ENCODE results near the gene AGO1.
A peak's percentile ranks its signal among the peaks of the same experiment; 100 is the strongest.
"Not testable (repeated sequence)": the region's sequence is repeated elsewhere in the genome, so short reads cannot be mapped to it uniquely, and the experiment has no call there.

The AGO1 gene

GRCh38 chr1:35885961-35886558, 3.1 kb downstream of the AGO1 start:
- H3K4me3 ChIP-seq, result no peak overlapping the region
- no peak for TF ChIP-seq Cebpa-rat (IDR thresholded peaks at IDR 0.05)
- H3K4me1 ChIP-seq, result peaks cover 40% of the 10 kb centered on the region
- H3K9ac ChIP-seq, result peak overlapping the region; percentile 57
- H3K4me2 ChIP-seq, result peak overlapping the region; percentile 56
- peaks cover 66% of the 10 kb centered on the region for H4K20me1 ChIP-seq
- H3K27me3 ChIP-seq, result no peaks in the 10 kb centered on the region
- H3K36me3 ChIP-seq, result peaks cover 30% of the 10 kb centered on the region
- peak overlapping the region; percentile 41; the same call in 1 of the 2 replicates for H3K27ac ChIP-seq
- H3K9me3 ChIP-seq, result no peaks in the 10 kb centered on the region

DNA sequence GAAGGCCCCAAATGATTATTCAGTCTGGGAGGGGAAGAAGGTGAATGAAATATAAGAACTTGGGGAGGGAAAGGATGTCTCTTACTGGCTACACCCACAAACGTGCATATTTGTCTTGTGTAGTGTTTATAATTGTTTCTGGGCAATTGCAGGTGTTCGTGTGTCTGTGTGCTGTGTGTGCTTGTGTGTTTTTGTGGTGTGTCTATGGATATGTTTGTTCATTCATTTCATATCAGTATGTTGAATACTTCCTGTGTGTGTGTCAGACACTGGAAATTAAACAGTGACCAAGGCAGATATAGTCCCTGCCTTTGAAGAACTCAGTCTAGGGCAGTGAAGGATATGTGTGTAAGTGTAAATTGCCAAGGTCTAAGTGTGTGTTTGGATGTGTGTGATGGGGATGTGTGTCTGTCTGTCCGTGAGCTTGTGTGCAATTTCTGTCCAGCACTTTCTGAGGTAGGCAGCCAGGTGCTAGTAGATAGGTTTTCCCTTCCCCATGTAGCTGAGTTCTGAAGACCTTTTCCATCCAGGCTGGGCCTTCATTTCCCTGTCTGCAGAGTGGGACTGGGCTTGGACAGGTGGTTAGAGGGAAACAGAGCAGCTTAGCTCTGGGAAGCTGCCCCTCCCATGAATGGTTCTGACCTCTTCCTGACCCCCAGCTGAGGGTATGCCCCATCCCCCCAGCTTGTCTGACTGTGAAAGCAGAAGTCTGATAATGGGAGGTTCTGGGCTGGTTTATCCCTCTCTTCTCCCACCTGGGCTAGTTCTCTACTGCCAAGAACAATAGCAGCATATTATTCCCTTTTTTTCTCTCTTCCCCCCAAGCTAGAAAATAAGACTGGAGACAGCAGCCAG, 3.8 kb downstream of the AGO1 start:
- Histone ChIP-seq H3K27ac (no peak overlapping the region), H3K4me3 (no peak overlapping the region), H3K9me3 (no peaks in the 10 kb centered on the region), H3K4me2 (peak overlapping the region; percentile 56), H3K27me3 (no peaks in the 10 kb centered on the region), H3K9ac (peak overlapping the region; percentile 57), H4K20me1 (peaks cover 68% of the 10 kb centered on the region), H3K4me1 (peaks cover 40% of the 10 kb centered on the region), H3K36me3 (peaks cover 37% of the 10 kb centered on the region)
- TF ChIP-seq Cebpa-rat (IDR thresholded peaks at IDR 0.05), result no peak

DNA sequence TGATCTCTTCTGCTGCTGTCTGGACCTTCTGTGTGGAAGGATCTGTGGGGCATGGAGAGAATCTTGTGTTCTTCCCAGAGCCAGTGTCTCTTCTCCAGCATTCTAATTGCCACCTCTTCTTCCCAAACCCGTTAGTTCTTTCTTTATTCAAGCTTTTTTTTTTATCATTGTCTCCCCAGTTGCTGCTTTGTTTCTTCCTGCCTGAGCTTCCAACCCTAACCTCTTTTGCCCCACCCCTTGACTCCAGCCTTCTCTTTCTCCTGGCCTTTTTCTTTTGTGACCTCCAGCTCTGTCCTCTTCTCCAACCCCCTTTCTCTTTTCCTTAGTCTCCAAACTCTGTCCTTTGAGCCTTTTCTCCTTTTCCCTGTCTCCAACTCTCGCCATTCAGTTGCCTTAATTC, 4.5 kb downstream of the AGO1 start:
- no peak overlapping the region for H3K4me3 ChIP-seq
- no peak for TF ChIP-seq Cebpa-rat (IDR thresholded peaks at IDR 0.05)
- H3K4me2 ChIP-seq, result peak overlapping the region; percentile 56
- peaks cover 68% of the 10 kb centered on the region for H4K20me1 ChIP-seq
- H3K9me3 ChIP-seq, result no peaks in the 10 kb centered on the region
- H3K27me3 ChIP-seq, result no peaks in the 10 kb centered on the region
- no peak overlapping the region for H3K27ac ChIP-seq
- H3K9ac ChIP-seq, result no peak overlapping the region
- peaks cover 39% of the 10 kb centered on the region for H3K4me1 ChIP-seq
- H3K36me3 ChIP-seq, result peaks cover 44% of the 10 kb centered on the region

- Histone ChIP-seq H3K4me3 (no peak overlapping the region), H3K36me3 (peaks cover 52% of the 10 kb centered on the region), H3K27ac (no peak overlapping the region), H3K4me1 (peaks cover 38% of the 10 kb centered on the region), H3K9me3 (no peaks in the 10 kb centered on the region), H3K27me3 (no peaks in the 10 kb centered on the region), H4K20me1 (peaks cover 72% of the 10 kb centered on the region), H3K4me2 (no peak overlapping the region), H3K9ac (no peak overlapping the region)
- TF ChIP-seq Cebpa-rat (IDR thresholded peaks at IDR 0.05), result no peak
Observed at GRCh38 chr1:35888255-35888654, 5.2 kb downstream of the AGO1 start.

- H3K4me2 ChIP-seq, H3K27ac ChIP-seq, H3K9me3 ChIP-seq, H3K9ac ChIP-seq, H3K27me3 ChIP-seq, H3K4me3 ChIP-seq: not testable (repeated sequence)
- Histone ChIP-seq H3K36me3 (peaks cover 59% of the 10 kb centered on the region), H4K20me1 (peaks cover 77% of the 10 kb centered on the region), H3K4me1 (peaks cover 44% of the 10 kb centered on the region)
Observed at GRCh38 chr1:35888981-35889380, 6.0 kb downstream of the AGO1 start.

DNA sequence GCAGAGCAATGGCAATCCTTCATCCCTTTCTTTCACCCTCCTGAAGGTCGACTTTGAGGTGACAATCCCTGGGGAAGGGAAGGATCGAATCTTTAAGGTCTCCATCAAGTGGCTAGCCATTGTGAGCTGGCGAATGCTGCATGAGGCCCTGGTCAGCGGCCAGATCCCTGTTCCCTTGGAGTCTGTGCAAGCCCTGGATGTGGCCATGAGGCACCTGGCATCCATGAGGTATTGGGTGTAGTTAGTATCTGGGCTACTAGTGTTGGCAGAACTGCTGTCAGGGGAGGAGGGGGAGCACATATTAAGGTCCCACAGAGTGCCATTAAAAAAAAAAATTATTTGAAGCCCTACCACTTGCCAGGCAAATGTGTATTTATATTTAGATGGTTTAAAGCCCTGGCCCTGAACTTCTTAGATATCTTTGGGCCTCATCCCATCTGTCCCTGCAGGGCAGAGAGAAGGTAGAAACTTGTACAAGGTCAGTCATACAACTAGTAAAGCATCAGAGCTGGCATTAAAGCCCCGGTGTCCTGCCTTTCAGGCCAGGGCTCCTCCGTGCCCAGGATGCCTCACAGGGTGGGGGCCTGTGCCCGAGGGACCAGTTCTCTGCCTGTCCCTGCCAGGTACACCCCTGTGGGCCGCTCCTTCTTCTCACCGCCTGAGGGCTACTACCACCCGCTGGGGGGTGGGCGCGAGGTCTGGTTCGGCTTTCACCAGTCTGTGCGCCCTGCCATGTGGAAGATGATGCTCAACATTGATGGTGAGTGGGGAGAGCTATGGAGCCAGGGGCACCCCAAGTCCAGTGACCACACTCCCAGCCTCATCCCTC, 10.3 kb downstream of the AGO1 start:
- Histone ChIP-seq H3K4me1 (peaks cover 20% of the 10 kb centered on the region), H3K27ac (peak overlapping the region; percentile 14), H3K4me3 (no peak overlapping the region), H3K36me3 (peaks cover 98% of the 10 kb centered on the region), H3K4me2 (peak overlapping the region; percentile 53), H3K9ac (no peak overlapping the region), H3K9me3 (no peaks in the 10 kb centered on the region), H3K27me3 (no peaks in the 10 kb centered on the region), H4K20me1 (peaks cover 35% of the 10 kb centered on the region)
- TF ChIP-seq Cebpa-rat (IDR thresholded peaks at IDR 0.05), result no peak

DNA sequence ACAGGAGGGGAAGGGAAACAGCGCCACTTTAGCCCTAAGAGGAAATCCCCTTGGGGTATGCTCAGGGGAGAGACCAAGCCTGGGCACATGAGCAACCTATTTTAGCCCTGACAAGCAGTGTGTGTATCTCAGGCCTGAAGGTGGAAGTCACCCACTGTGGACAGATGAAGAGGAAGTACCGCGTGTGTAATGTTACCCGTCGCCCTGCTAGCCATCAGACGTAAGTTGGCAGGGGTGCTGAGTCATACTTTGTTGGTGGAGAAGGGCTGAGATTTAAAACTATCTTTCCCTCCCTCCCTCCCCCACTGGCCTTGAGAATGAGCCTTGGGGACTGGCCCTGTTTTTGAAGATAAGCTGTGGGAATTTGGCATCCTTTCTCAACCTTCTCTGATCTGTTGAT, 11.2 kb downstream of the AGO1 start:
- Histone ChIP-seq H3K27ac (peak overlapping the region; percentile 14), H3K9me3 (no peaks in the 10 kb centered on the region), H3K4me2 (peak overlapping the region; percentile 53), H4K20me1 (peaks cover 38% of the 10 kb centered on the region), H3K4me1 (peaks cover 20% of the 10 kb centered on the region), H3K36me3 (peaks cover 98% of the 10 kb centered on the region), H3K27me3 (no peaks in the 10 kb centered on the region), H3K4me3 (no peak overlapping the region), H3K9ac (no peak overlapping the region)
- TF ChIP-seq Cebpa-rat (IDR thresholded peaks at IDR 0.05), result no peak

DNA sequence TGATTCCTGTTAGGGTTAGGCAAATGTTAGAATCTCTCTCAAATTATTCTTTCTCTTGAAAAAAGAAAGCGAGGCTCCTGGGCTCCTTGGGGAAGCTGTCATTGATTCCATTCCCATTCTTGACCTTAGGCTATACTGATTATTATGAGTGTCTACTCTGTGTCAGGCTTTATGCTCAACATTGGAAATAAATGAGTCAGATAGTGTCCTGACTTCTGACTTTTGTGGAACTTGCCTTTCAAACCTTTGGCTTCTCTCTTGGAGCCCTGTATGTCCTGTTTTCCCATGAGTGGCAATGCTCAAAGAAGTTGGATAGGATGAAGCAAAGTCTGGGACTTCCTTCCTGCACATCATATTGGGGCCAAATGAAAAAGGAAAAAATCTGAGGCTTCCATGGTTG, 11.6 kb downstream of the AGO1 start:
- Histone ChIP-seq H3K4me2 (peak overlapping the region; percentile 22), H3K4me1 (peaks cover 20% of the 10 kb centered on the region), H3K4me3 (no peak overlapping the region), H3K27me3 (no peaks in the 10 kb centered on the region), H3K36me3 (peaks cover 98% of the 10 kb centered on the region), H3K9ac (no peak overlapping the region), H3K27ac (no peak overlapping the region), H3K9me3 (no peaks in the 10 kb centered on the region), H4K20me1 (peaks cover 34% of the 10 kb centered on the region)
- TF ChIP-seq Cebpa-rat (IDR thresholded peaks at IDR 0.05), result no peak

DNA sequence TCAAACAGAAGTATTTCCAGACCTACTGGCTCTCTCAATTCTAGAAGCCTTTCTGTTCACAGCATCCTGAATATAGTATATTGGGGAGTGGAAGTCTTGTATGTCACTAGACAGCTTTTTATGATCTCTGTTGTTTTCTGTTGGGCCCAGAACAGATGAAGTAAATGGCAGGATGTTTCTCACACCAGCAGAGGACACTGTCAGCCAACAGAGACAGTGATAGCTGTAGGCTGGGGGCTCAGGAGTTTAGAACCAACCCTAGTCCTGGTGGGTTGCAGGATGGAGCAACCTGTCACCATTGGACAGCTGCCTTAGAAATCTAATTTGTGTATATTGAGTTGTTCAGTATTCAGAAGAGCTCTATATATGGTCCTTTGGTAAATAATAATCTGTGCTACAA, 16.9 kb downstream of the AGO1 start:
- H3K9ac ChIP-seq, result no peak overlapping the region
- TF ChIP-seq Cebpa-rat (IDR thresholded peaks at IDR 0.05), result no peak

More for the DNA sequence above, 16.9 kb downstream of the AGO1 start:
- Histone ChIP-seq H3K9me3 (no peaks in the 10 kb centered on the region), H3K27ac (no peak overlapping the region), H3K4me1 (peaks cover 2% of the 10 kb centered on the region), H3K36me3 (peaks cover 100% of the 10 kb centered on the region), H3K4me2 (no peak overlapping the region), H3K4me3 (no peak overlapping the region), H3K27me3 (no peaks in the 10 kb centered on the region), H4K20me1 (peaks cover 9% of the 10 kb centered on the region; the same call in 1 of the 2 replicates)

All from BLaER1 (cell line).